IMR-90 (cell line): ENCODE data around the gene ANGPTL4.
"Not testable (repeated sequence)": the region's sequence is repeated elsewhere in the genome, so short reads cannot be mapped to it uniquely, and the experiment has no call there.

Experiments used
- MAFK ChIP-seq: IDR thresholded peaks from 2 replicates; pipeline ENCODE4 v1.6.1; 2012; ENCODE audit warnings: low read depth, low read length, improper control_type of control experiment
- POLR2A ChIP-seq: IDR thresholded peaks from 2 replicates; pipeline ENCODE4 v1.6.1; 2012; ENCODE audit warnings: mild to moderate bottlenecking, low read depth, low read length
- SMC3 ChIP-seq: fragments of 150-350 bp; IDR thresholded peaks from 2 replicates; pipeline ENCODE4 v1.6.1; 2016; ENCODE audit warnings: low read depth, mild to moderate bottlenecking, antibody characterized with exemption, low read length, moderate library complexity
- TF ChIP-seq, protein P1 (sequence below): conservative IDR thresholded peaks from 2 replicates; pipeline ENCODE4 v1.5.1; 2012; ENCODE audit warnings: mild to moderate bottlenecking, low read depth, low read length, improper control_type of control experiment

GRCh38 chr19:8379156-8379891 lies 15.4 kb downstream of the ANGPTL4 start:
- TF ChIP-seq POLR2A, SMC3, MAFK: not testable (repeated sequence)
- TF ChIP-seq, protein P1, sequence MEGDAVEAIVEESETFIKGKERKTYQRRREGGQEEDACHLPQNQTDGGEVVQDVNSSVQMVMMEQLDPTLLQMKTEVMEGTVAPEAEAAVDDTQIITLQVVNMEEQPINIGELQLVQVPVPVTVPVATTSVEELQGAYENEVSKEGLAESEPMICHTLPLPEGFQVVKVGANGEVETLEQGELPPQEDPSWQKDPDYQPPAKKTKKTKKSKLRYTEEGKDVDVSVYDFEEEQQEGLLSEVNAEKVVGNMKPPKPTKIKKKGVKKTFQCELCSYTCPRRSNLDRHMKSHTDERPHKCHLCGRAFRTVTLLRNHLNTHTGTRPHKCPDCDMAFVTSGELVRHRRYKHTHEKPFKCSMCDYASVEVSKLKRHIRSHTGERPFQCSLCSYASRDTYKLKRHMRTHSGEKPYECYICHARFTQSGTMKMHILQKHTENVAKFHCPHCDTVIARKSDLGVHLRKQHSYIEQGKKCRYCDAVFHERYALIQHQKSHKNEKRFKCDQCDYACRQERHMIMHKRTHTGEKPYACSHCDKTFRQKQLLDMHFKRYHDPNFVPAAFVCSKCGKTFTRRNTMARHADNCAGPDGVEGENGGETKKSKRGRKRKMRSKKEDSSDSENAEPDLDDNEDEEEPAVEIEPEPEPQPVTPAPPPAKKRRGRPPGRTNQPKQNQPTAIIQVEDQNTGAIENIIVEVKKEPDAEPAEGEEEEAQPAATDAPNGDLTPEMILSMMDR = not testable (repeated sequence)
